Measurements from ENCODE around the gene ITPR3.
A peak's percentile ranks its signal among the peaks of the same experiment; 100 is the strongest.

The ITPR3 gene

GRCh38 chr6:33620856-33621710 lies at the start of gene ITPR3:
Gene ITPR3, plus strand, starts transcription at chr6:33621322. Its CDS starts 281 bp downstream, at chr6:33621603.
- no peak for DNase-seq (ENCODE audit: low read depth)
- H3K4me3 ChIP-seq (ENCODE audit: low read depth, low read length), result peak within 1 kb of the TSS; percentile 63

- H3K4me3 ChIP-seq (ENCODE audit: low read depth, low read length), result peak overlapping the region; percentile 64
- DNase-seq (ENCODE audit: low read depth), result no peak
Measured at GRCh38 chr6:33571637-33572316, 49.3 kb upstream of the ITPR3 start.

GRCh38 chr6:33575211-33575610 lies 45.9 kb upstream of the ITPR3 start:
- H3K4me3 ChIP-seq (ENCODE audit: low read depth, low read length), result no peak overlapping the region
- no peak for DNase-seq (ENCODE audit: low read depth)

- H3K4me3 ChIP-seq (ENCODE audit: low read depth, low read length), result no peak overlapping the region
Measured at GRCh38 chr6:33576668-33577067, 44.5 kb upstream of the ITPR3 start.

DNA sequence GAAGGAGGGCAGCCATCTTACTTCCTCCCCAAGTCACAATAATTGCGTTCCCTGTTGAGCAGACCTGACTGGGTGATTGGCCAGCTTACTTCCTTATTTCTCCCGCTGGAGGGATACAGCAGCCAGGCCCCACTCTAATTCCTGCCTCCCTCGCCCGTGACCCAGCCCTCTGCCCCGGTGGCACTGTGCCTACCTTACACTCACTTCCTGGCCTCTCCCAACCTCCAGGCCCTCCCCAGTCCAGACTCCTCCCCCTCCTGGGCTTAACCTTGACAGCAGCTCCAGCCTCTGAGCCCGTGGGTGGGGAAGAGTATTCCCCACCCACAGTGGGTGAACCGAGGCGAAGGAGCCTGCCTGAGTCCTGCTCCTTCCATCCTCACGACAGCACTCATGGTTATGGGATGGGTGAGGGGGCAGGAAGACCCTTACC lies 44.0 kb upstream of the ITPR3 start:
- no peak for DNase-seq (ENCODE audit: low read depth)
- H3K4me3 ChIP-seq (ENCODE audit: low read depth, low read length), result no peak overlapping the region

More at GRCh38 chr6:33576668-33577067, 44.5 kb upstream of the ITPR3 start:
- DNase-seq (ENCODE audit: low read depth), result no peak

GRCh38 chr6:33577718-33578117 lies 43.4 kb upstream of the ITPR3 start:
- DNase-seq (ENCODE audit: low read depth), result no peak
- H3K4me3 ChIP-seq (ENCODE audit: low read depth, low read length), result no peak overlapping the region

DNA sequence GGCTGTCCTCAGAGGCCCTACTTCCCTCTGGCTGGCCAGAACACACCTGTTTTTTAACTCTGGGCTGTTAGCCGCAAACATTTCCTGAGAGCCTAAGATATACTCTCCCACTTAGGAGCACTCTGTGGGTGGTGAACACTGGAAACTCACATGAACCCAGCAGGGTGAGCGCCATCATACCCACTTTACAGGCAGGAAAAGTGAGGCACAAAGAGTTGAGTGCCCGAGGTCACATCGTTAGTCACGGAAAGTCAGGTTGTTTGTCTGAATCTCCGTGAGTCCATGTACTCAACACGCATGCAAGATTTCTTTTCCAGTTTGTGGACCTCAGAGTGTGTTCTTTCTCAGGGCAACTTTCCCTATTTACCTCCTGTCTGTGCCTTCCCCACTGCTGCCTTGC lies 43.0 kb upstream of the ITPR3 start:
- DNase-seq (ENCODE audit: low read depth), result no peak
- H3K4me3 ChIP-seq (ENCODE audit: low read depth, low read length), result no peak overlapping the region

- DNase-seq (ENCODE audit: low read depth), result no peak
- peak overlapping the region; percentile 95 for H3K4me3 ChIP-seq (ENCODE audit: low read depth, low read length)
Measured at GRCh38 chr6:33578588-33579011, 42.5 kb upstream of the ITPR3 start.

DNA sequence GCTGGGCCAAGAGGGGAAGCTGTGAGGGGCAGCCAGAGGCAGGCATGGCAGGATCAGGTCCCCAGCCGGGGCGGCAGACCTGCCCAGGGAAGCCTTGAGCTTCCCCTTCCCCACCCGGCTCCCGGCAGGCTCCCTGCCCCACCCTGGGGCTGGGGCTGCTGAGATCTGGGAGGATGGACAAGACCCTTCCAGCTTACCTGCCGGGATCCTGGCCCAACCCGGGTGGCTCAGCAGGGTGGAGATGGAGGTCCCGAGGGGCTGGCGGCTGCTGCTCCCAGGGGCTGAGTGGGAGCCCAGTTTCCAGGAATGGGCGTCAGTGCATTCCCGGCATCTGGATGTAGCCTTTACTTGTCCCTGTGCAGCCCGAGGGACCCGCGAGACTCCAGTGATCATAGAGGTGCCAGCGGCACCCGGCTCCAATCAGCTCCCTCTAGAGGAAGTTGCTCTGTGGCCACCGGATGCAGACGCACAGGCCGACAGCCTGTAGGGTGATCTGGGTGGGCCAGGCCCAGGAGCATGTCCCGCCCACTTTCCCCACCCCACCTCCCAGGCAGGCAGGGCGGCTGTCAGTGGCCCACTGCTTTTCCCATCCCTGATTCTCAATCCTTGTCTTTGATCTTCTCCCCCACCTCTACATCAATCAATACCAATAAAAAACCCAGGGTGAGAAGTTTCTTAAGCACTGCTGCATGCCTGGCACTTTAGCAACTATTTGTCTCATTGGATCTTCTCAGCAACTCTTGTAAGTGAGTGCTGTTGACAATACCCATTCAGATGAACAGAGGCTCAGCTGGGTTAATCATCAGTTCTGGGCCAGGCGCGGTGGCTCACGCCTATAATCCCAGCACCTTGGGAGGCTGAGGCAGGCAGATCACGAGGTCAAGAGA lies 41.1 kb upstream of the ITPR3 start, which contains the start of gene BAK1:
Gene BAK1 (minus strand): TSS at position 449 of the 887 bp plus-strand sequence. CDS start 2,672 bp downstream, outside the sequence.
- peak within 1 kb of the TSS; percentile 95 for H3K4me3 ChIP-seq (ENCODE audit: low read depth, low read length)
- peak; percentile 64 for DNase-seq (ENCODE audit: low read depth)

- H3K4me3 ChIP-seq (ENCODE audit: low read depth, low read length), result no peak overlapping the region
- no peak for DNase-seq (ENCODE audit: low read depth)
Measured at GRCh38 chr6:33581186-33581585, 39.9 kb upstream of the ITPR3 start.

DNA sequence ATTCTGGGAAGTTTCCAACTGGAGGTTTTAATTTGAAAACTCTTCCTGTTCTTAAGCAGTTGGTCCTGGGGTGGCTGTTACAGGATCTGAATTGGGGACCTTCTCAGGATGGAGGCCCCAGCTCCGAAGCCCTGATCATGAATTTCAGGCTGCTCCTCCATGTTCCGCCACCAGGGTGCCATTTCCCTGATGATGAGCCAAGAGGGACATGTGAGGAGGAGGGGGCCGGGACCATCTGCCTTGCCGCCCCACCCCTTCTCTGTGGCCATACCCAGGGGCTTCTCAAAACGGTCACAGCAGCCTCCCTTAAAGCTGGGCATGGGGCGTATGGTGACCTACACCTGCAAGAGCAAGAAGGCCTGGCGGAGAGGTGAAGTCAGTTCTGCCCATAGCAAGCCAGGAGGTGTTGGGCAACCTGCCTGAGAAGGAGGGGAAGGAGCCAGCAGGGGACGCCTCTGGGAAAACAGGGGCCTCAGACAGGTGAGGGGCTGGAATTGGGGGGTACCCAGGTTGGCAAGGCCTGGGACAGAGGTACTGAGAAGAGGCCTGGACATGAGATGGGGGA lies 37.4 kb upstream of the ITPR3 start:
- DNase-seq (ENCODE audit: low read depth), result no peak
- no peak overlapping the region for H3K4me3 ChIP-seq (ENCODE audit: low read depth, low read length)

- no peak for DNase-seq (ENCODE audit: low read depth)
- no peak overlapping the region for H3K4me3 ChIP-seq (ENCODE audit: low read depth, low read length)
Measured at GRCh38 chr6:33584700-33585402, 36.3 kb upstream of the ITPR3 start.

- no peak overlapping the region for H3K4me3 ChIP-seq (ENCODE audit: low read depth, low read length)
- no peak for DNase-seq (ENCODE audit: low read depth)
Measured at GRCh38 chr6:33585403-33586107, 35.6 kb upstream of the ITPR3 start.

- DNase-seq (ENCODE audit: low read depth), result no peak
- H3K4me3 ChIP-seq (ENCODE audit: low read depth, low read length), result no peak overlapping the region
Measured at GRCh38 chr6:33586108-33586640, 34.9 kb upstream of the ITPR3 start.

DNA sequence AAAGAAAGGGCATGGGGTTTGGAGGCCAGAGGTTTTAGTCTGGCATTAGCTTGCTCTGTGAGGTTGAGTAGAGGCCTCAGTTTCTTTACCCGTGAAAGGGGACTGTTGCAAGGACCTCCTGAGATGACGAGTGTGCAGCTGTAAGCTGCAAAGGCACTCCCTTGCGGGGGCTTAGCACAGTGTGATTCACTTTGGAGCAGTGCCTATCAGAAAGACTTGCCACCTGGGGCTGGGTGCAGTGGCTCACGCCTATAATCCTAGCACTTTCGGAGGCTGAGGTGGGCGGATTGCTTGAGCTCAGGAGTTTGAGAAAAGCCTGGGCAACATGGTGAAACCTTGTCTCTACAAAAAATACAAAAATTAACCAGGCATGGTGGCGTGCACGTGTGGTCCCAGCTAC lies 33.6 kb upstream of the ITPR3 start:
- no peak for DNase-seq (ENCODE audit: low read depth)

DNA sequence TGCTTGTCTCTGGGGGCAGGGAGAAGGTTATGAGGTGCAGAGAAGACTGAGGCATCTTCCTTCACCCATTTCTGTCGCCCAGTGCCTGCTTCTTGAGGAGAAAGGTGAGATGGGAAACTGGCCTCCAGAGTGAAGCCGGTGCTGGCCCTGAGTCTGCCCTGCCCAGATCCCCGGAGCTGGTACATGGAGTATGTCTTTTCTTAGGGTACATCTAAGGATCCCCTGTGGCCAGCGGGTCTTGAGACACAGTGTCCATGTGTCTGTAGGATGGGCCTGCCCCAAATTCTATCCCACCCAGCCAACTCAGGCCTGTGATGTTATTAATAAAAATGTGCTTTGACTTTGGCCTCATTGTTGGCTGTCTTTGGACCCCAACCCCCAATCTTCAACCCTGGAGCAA lies 32.2 kb upstream of the ITPR3 start:
- no peak for DNase-seq (ENCODE audit: low read depth)
- H3K4me3 ChIP-seq (ENCODE audit: low read depth, low read length), result no peak overlapping the region

More for the DNA sequence above, 33.6 kb upstream of the ITPR3 start:
- H3K4me3 ChIP-seq (ENCODE audit: low read depth, low read length), result no peak overlapping the region

- DNase-seq (ENCODE audit: low read depth), result no peak
- no peak overlapping the region for H3K4me3 ChIP-seq (ENCODE audit: low read depth, low read length)
Measured at GRCh38 chr6:33589392-33589730, 31.8 kb upstream of the ITPR3 start.
